GM18858 (cell line): ENCODE results near the gene ERC2.

Source experiments
- ATAC-seq: cut with Tn5 transposase; IDR thresholded peaks from one replicate; pipeline ENCODE4 v1.9.1; 2021; ENCODE audit not compliant: unreplicated experiment

The ERC2 gene

GRCh38 chr3:55766753-55767152 is 701.5 kb downstream of the ERC2 start:
- ATAC-seq = no peak

GRCh38 chr3:55765906-55766701 is 702.2 kb downstream of the ERC2 start:
- ATAC-seq = no peak

GRCh38 chr3:55765398-55765797 is 702.9 kb downstream of the ERC2 start:
- ATAC-seq = no peak

GRCh38 chr3:55756976-55757375 is 711.3 kb downstream of the ERC2 start:
- ATAC-seq = no peak

GRCh38 chr3:55755516-55756205 is 712.6 kb downstream of the ERC2 start:
- no peak for ATAC-seq

GRCh38 chr3:55752911-55753310 is 715.4 kb downstream of the ERC2 start:
- no peak for ATAC-seq

- ATAC-seq = no peak
Observed at GRCh38 chr3:55751730-55752129, 716.5 kb downstream of the ERC2 start.

- ATAC-seq = no peak
Observed at GRCh38 chr3:55750525-55750924, 717.7 kb downstream of the ERC2 start.

GRCh38 chr3:55749036-55749435 is 719.2 kb downstream of the ERC2 start:
- no peak for ATAC-seq

- ATAC-seq = no peak
Observed at GRCh38 chr3:55746808-55747413, 721.4 kb downstream of the ERC2 start.

- ATAC-seq = no peak
Observed at GRCh38 chr3:55742832-55743136, 725.5 kb downstream of the ERC2 start.

- no peak for ATAC-seq
Observed at GRCh38 chr3:55742022-55742831, 726.0 kb downstream of the ERC2 start.

GRCh38 chr3:55737186-55737585 is 731.1 kb downstream of the ERC2 start:
- ATAC-seq = no peak

GRCh38 chr3:55735976-55736375 is 732.3 kb downstream of the ERC2 start:
- ATAC-seq = no peak

GRCh38 chr3:55731741-55732140 is 736.5 kb downstream of the ERC2 start:
- no peak for ATAC-seq

- ATAC-seq = no peak
Observed at GRCh38 chr3:55729546-55729945, 738.7 kb downstream of the ERC2 start.

GRCh38 chr3:55728461-55729100 is 739.7 kb downstream of the ERC2 start:
- ATAC-seq = no peak

- no peak for ATAC-seq
Observed at GRCh38 chr3:55726501-55726775, 741.8 kb downstream of the ERC2 start.

GRCh38 chr3:55725681-55726500 is 742.4 kb downstream of the ERC2 start:
- ATAC-seq = no peak

GRCh38 chr3:55724821-55725220 is 743.4 kb downstream of the ERC2 start:
- ATAC-seq = peak; percentile 81
